B cell (primary cell): ENCODE data around the gene AVP. TPM values are rescaled to one million over a fixed set of nuclear protein-coding genes. Genes with fewer than 3 reads are reported as not detected.

Experiments
- ATAC-seq: fragments of 200-7000 bp; cut with Tn5 transposase; one replicate; pipeline ENCODE4 v1.10.0; 2021; ENCODE audit warnings: low read depth, mild to moderate bottlenecking, moderate number of reproducible peaks, moderate library complexity
- CTCF ChIA-PET: fragments of 350-600 bp; sonication (Branson Sonifier 250); formaldehyde crosslinking; loops from one replicate; lab custom pipeline; 2021; ENCODE audit warnings: antibody characterized with exemption, inconsistent platforms; lab: Charles Lee
- POLR2A ChIA-PET: fragments of 350-600 bp; sonication (Branson Sonifier 250); formaldehyde crosslinking; loops from one replicate; lab custom pipeline; 2021; ENCODE audit warnings: antibody characterized with exemption; lab: Charles Lee
- DNase-seq: peaks from one replicate; pipeline ENCODE4 v3.0.0; 2013
- H2AFZ ChIP-seq: 2 replicates; pipeline ENCODE4 v1.6.1; 2012; ENCODE audit warnings: mild to moderate bottlenecking, low read depth, low read length; ENCODE audit not compliant: insufficient read depth, poor library complexity, severe bottlenecking
- H3K27ac ChIP-seq, 2 donors: 1 replicate in 1 of 2; 2 replicates in 1 of 2; pipeline ENCODE4 v1.5.1; 2012 to 2013; ENCODE audit warnings: low read length in 2 of 2, mild to moderate bottlenecking in 2 of 2, moderate library complexity in 1 of 2
- H3K27me3 ChIP-seq, 4 experiments: fragments of 200-600 bp in 1 of 4; sonication (generic) in 1 of 4; replicated peaks in 1 of 4; 1 replicate in 2 of 4; 2 replicates in 2 of 4; pipeline versions ENCODE4 v1.6.1 to v1.7.0; 2013 to 2016; ENCODE audit warnings: low read length in 3 of 4, mild to moderate bottlenecking in 2 of 4, mixed read lengths in 1 of 4, moderate library complexity in 1 of 4; ENCODE audit not compliant: insufficient read depth in 4 of 4, control insufficient read depth in 3 of 4; ENCODE audit errors: control extremely low read depth in 1 of 4
- H3K36me3 ChIP-seq, 2 experiments: replicated peaks in 1 of 2; 1 replicate in 1 of 2; 2 replicates in 1 of 2; pipeline versions ENCODE4 v1.6.1 to v1.7.1; 2013; ENCODE audit warnings: low read length in 1 of 2; ENCODE audit not compliant: insufficient read depth in 2 of 2, control insufficient read depth in 1 of 2; ENCODE audit errors: control extremely low read depth in 1 of 2, extremely low read depth in 1 of 2
- H3K4me1 ChIP-seq, 2 donors: fragments of 200-600 bp in 1 of 2; sonication (generic) in 1 of 2; 1 replicate in 1 of 2; 2 replicates in 1 of 2; pipeline versions ENCODE4 v1.5.1 to v1.6.1; 2013 to 2017; ENCODE audit warnings: low read length in 2 of 2; ENCODE audit not compliant: control insufficient read depth in 2 of 2, insufficient read depth in 2 of 2
- H3K4me2 ChIP-seq: replicated peaks from 2 replicates; pipeline ENCODE3; 2012; ENCODE audit warnings: mild to moderate bottlenecking, low read depth, low read length; ENCODE audit not compliant: poor library complexity, severe bottlenecking
- H3K4me3 ChIP-seq, 5 experiments: fragments of 200-600 bp in 1 of 5; sonication (generic) in 1 of 5; 1 replicate in 3 of 5; 2 replicates in 2 of 5; pipeline versions ENCODE4 v1.5.1 to v1.7.0; 2011 to 2016; ENCODE audit warnings: low read length in 4 of 5, mild to moderate bottlenecking in 4 of 5, low read depth in 2 of 5, control low read depth in 1 of 5, moderate library complexity in 1 of 5; ENCODE audit not compliant: insufficient read depth in 1 of 5; ENCODE audit errors: control extremely low read depth in 1 of 5, extremely low read depth in 1 of 5
- H3K79me2 ChIP-seq: fragments of 200-600 bp; sonication (generic); one replicate; pipeline ENCODE4 v1.6.0; 2016; ENCODE audit warnings: low read length; ENCODE audit not compliant: control insufficient read depth, insufficient read depth
- H3K9ac ChIP-seq: fragments of 200-600 bp; sonication (generic); 2 replicates; pipeline ENCODE4 v1.6.1; 2017; ENCODE audit warnings: mild to moderate bottlenecking, low read length, moderate library complexity
- H3K9me3 ChIP-seq, 3 donors: one replicate each; pipeline versions ENCODE4 v1.6.1 to v1.7.1; 2013; ENCODE audit warnings: low read length in 2 of 3; ENCODE audit not compliant: control insufficient read depth in 2 of 3, insufficient read depth in 1 of 3; ENCODE audit errors: control extremely low read depth in 1 of 3
- H4K20me1 ChIP-seq: 2 replicates; pipeline ENCODE4 v1.6.0; 2012; ENCODE audit warnings: mild to moderate bottlenecking, low read length; ENCODE audit not compliant: insufficient read depth, control insufficient read depth, poor library complexity, severe bottlenecking
- H3K27ac Mint-ChIP-seq: one replicate; pipeline ENCODE4 v1.8.0; 2021; ENCODE audit warnings: mixed read lengths
- H3K27me3 Mint-ChIP-seq: one replicate; pipeline ENCODE4 v1.8.0; 2021; ENCODE audit warnings: mixed read lengths
- H3K4me1 Mint-ChIP-seq: one replicate; pipeline ENCODE4 v1.8.0; 2021; ENCODE audit warnings: mixed read lengths
- H3K4me3 Mint-ChIP-seq: one replicate; pipeline ENCODE4 v1.8.0; 2021; ENCODE audit warnings: mixed read lengths
- H3K9me3 Mint-ChIP-seq: one replicate; pipeline ENCODE4 v1.8.0; 2022; ENCODE audit warnings: mixed read lengths; ENCODE audit not compliant: insufficient read depth
- CTCF ChIP-seq: fragments of 200-600 bp; IDR thresholded peaks from one replicate; pipeline ENCODE4 v1.8.0; 2022; ENCODE audit warnings: antibody characterized with exemption, mild to moderate bottlenecking
- EZH2 ChIP-seq: IDR thresholded peaks from 2 replicates; pipeline ENCODE4 v1.6.1; 2012; ENCODE audit warnings: borderline replicate concordance, low read depth, mild to moderate bottlenecking, moderate library complexity, low read length; ENCODE audit not compliant: insufficient read depth, poor library complexity, severe bottlenecking
- WGBS: methylation state at CpG from one replicate; pipeline ENCODE4 v1.1.5; 2013; ENCODE audit warnings: missing lambda C conversion rate; ENCODE audit not compliant: insufficient coverage; 5-methylcytosine and 5-hydroxymethylcytosine counted together
- intact Hi-C: fragments of 100-400 bp; cut with micrococcal nuclease; formaldehyde crosslinking; loops from one replicate; pipeline ENCODE4 v1.10.0; 2022
- polyA plus RNA-seq: library from polyadenylated mRNA; depleted of rRNA; stranded (reverse); fragments of >200 nt; gene quantifications from 2 replicates; pipeline ENCODE4 v1.2.3, GENCODE V29; 2012
- total RNA-seq, 2 donors: library from RNA; stranded (reverse); fragments of 120-200 nt in 1 of 2; gene quantifications; 1 replicate in 1 of 2; 2 replicates in 1 of 2; pipeline versions ENCODE4 v1.2.3 to v1.2.4, GENCODE V29; 2013 to 2022

AVP gene
- total and polyA plus RNA-seq, 2 donors (not counting 1 experiment from before 2014, with no cell fraction given): 4.5 TPM; not detected in 1

GRCh38 chr20:3038454-3038853, 46.1 kb downstream of the AVP start:
- ChIA-PET POLR2A (no interaction called here), CTCF (interaction anchor here (1.3 kb wide), 1 partner anchor 15 kb away, joined by 4 read pairs; no protein-coding TSS in a partner anchor)
- H3K4me3 Mint-ChIP-seq: no peak overlapping the region
- H3K27ac ChIP-seq: no peak overlapping the region
- no peaks in the 10 kb centered on the region for H3K27me3 Mint-ChIP-seq
- intact Hi-C loops: no loop called here
- DNase-seq (no peak), ATAC-seq (no peak)
- H3K9me3 Mint-ChIP-seq: no peaks in the 10 kb centered on the region
- no peaks in the 10 kb centered on the region for H3K79me2 ChIP-seq
- H3K9ac ChIP-seq: no peak overlapping the region
- H3K36me3 ChIP-seq: peaks cover 5 to 52% of the 10 kb centered on the region in 2 experiments
- WGBS: no CpG with 5 or more reads among the region's 5 CpGs
- H2AFZ ChIP-seq: no peak overlapping the region
- H4K20me1 ChIP-seq: no peaks in the 10 kb centered on the region
- no peak overlapping the region for H3K4me3 ChIP-seq
- no peak overlapping the region for H3K27ac Mint-ChIP-seq
- no peak overlapping the region for H3K4me2 ChIP-seq
- no peaks in the 10 kb centered on the region for H3K27me3 ChIP-seq
- H3K4me1 ChIP-seq: no peaks in the 10 kb centered on the region
- H3K4me1 Mint-ChIP-seq: no peaks in the 10 kb centered on the region
- TF ChIP-seq CTCF (no peak), EZH2 (no peak)
- no peaks in the 10 kb centered on the region for H3K9me3 ChIP-seq

GRCh38 chr20:3037654-3038053, 46.9 kb downstream of the AVP start:
- CTCF ChIA-PET: interaction anchor here (1.1 kb wide), 1 partner anchor 16 kb away, joined by 4 read pairs; no protein-coding TSS in a partner anchor

More at GRCh38 chr20:3037654-3038053, 46.9 kb downstream of the AVP start:
- H3K79me2 ChIP-seq: no peaks in the 10 kb centered on the region
- Mint-ChIP-seq H3K4me1 (no peaks in the 10 kb centered on the region), H3K27ac (no peak overlapping the region), H3K27me3 (no peaks in the 10 kb centered on the region), H3K9me3 (no peaks in the 10 kb centered on the region), H3K4me3 (no peak overlapping the region)
- H3K4me2 ChIP-seq: no peak overlapping the region
- no peak for TF ChIP-seq EZH2
- TF ChIP-seq CTCF: no peak
- H3K9ac ChIP-seq: no peak overlapping the region
- H3K27ac ChIP-seq: no peak overlapping the region
- no peaks in the 10 kb centered on the region for H3K9me3 ChIP-seq
- H2AFZ ChIP-seq: no peak overlapping the region
- H3K4me3 ChIP-seq: no peak overlapping the region
- WGBS: 97% methylated on average over 2 of the region's 3 CpGs
- intact Hi-C loops: no loop called here
- no peak for DNase-seq
- no peak for ATAC-seq
- no peaks in the 10 kb centered on the region for H3K27me3 ChIP-seq
- peaks cover 5 to 58% of the 10 kb centered on the region in 2 experiments for H3K36me3 ChIP-seq
- no peaks in the 10 kb centered on the region for H4K20me1 ChIP-seq
- POLR2A ChIA-PET: no interaction called here
- no peaks in the 10 kb centered on the region for H3K4me1 ChIP-seq
